Osteoblast (primary cell): Measurements from ENCODE around the gene LRP1-AS. TPM values are rescaled to one million over a fixed set of nuclear protein-coding genes. Genes with fewer than 3 reads are reported as not detected.

Source experiments
- DNase-seq: peaks from one replicate; pipeline ENCODE4 v3.0.0; 2011; ENCODE audit warnings: low spot score, mixed read lengths; ENCODE audit not compliant: insufficient read length; ENCODE audit errors: missing footprints
- H2AFZ ChIP-seq: 2 replicates; pipeline ENCODE4 v1.6.0; 2011; ENCODE audit warnings: mild to moderate bottlenecking, low read length
- H3K27ac ChIP-seq: 2 replicates; pipeline ENCODE4 v1.5.1; 2011; ENCODE audit warnings: mild to moderate bottlenecking, low read depth, low read length, moderate library complexity
- H3K27me3 ChIP-seq: 2 replicates; pipeline ENCODE4 v1.6.0; 2012; ENCODE audit warnings: mild to moderate bottlenecking, control low read depth, inconsistent platforms, low read length, moderate library complexity; ENCODE audit not compliant: insufficient read depth
- H3K36me3 ChIP-seq: 2 replicates; pipeline ENCODE4 v1.5.1; 2011; ENCODE audit warnings: mild to moderate bottlenecking, low read length, control low read depth, moderate library complexity; ENCODE audit not compliant: insufficient read depth
- H3K4me1 ChIP-seq: 2 replicates; pipeline ENCODE4 v1.5.1; 2011; ENCODE audit warnings: mild to moderate bottlenecking, low read length, control low read depth, moderate library complexity; ENCODE audit not compliant: insufficient read depth
- H3K4me2 ChIP-seq: 2 replicates; pipeline ENCODE4 v1.6.0; 2011; ENCODE audit warnings: mild to moderate bottlenecking, low read length; ENCODE audit not compliant: insufficient read depth
- H3K4me3 ChIP-seq: fragments of 200-600 bp; sonication (generic); 3 replicates; pipeline ENCODE4 v1.5.1; 2012; ENCODE audit warnings: mild to moderate bottlenecking, low read length, inconsistent platforms; ENCODE audit not compliant: insufficient read depth
- H3K79me2 ChIP-seq: 2 replicates; pipeline ENCODE4 v1.6.0; 2012; ENCODE audit warnings: mild to moderate bottlenecking, low read length, control low read depth, inconsistent platforms; ENCODE audit not compliant: insufficient read depth
- H3K9me3 ChIP-seq: 2 replicates; pipeline ENCODE4 v1.5.1; 2011; ENCODE audit warnings: low read depth, low read length, control low read depth
- H4K20me1 ChIP-seq: 2 replicates; pipeline ENCODE4 v1.6.0; 2012; ENCODE audit warnings: mild to moderate bottlenecking, low read length, control low read depth; ENCODE audit not compliant: insufficient read depth
- CTCF ChIP-seq: IDR thresholded peaks from 2 replicates; pipeline ENCODE4 v1.5.1; 2011; ENCODE audit warnings: mild to moderate bottlenecking, low read depth, low read length, moderate library complexity; ENCODE audit errors: extremely low read depth
- total RNA-seq: library from RNA; depleted of rRNA; stranded (reverse); fragments of >200 nt; gene quantifications from 2 replicates; pipeline ENCODE4 v1.2.3, GENCODE V29; 2012

Gene LRP1-AS
- total RNA-seq, 1 donor: not detected

- Histone ChIP-seq H2AFZ (no peak overlapping the region), H3K27me3 (no peaks in the 10 kb centered on the region), H3K9me3 (no peaks in the 10 kb centered on the region), H3K4me1 (peaks cover 75% of the 10 kb centered on the region), H3K4me3 (peak overlapping the region; percentile 95), H4K20me1 (peaks cover 49% of the 10 kb centered on the region), H3K79me2 (peaks cover 94% of the 10 kb centered on the region), H3K4me2 (peak overlapping the region; percentile 89), H3K27ac (peak overlapping the region; percentile 80), H3K36me3 (peaks cover 12% of the 10 kb centered on the region)
- TF ChIP-seq CTCF: peak; percentile 7
- DNase-seq: peak; percentile 96
Measured at GRCh38 chr12:57133013-57133569, 14.3 kb downstream of the LRP1-AS start.

- Histone ChIP-seq H3K9me3 (no peaks in the 10 kb centered on the region), H3K27me3 (no peaks in the 10 kb centered on the region), H3K4me2 (peak overlapping the region; percentile 89), H3K36me3 (peaks cover 12% of the 10 kb centered on the region), H3K79me2 (peaks cover 84% of the 10 kb centered on the region), H3K27ac (peak overlapping the region; percentile 80), H2AFZ (no peak overlapping the region), H3K4me3 (peak overlapping the region; percentile 95), H3K4me1 (peaks cover 73% of the 10 kb centered on the region), H4K20me1 (peaks cover 43% of the 10 kb centered on the region)
- peak; percentile 85 for DNase-seq
- no peak for TF ChIP-seq CTCF
Measured at GRCh38 chr12:57131896-57132744, 15.3 kb downstream of the LRP1-AS start.

GRCh38 chr12:57130941-57131340, 16.5 kb downstream of the LRP1-AS start:
- TF ChIP-seq CTCF: no peak
- H2AFZ ChIP-seq: no peak overlapping the region
- peaks cover 66% of the 10 kb centered on the region for H3K4me1 ChIP-seq
- peak; percentile 48 for DNase-seq
- no peaks in the 10 kb centered on the region for H3K9me3 ChIP-seq
- peak overlapping the region; percentile 80 for H3K27ac ChIP-seq
- H3K79me2 ChIP-seq: peaks cover 73% of the 10 kb centered on the region
- H3K4me3 ChIP-seq: peak overlapping the region; percentile 95
- peak overlapping the region; percentile 89 for H3K4me2 ChIP-seq
- H4K20me1 ChIP-seq: peaks cover 39% of the 10 kb centered on the region
- peaks cover 12% of the 10 kb centered on the region for H3K36me3 ChIP-seq
- H3K27me3 ChIP-seq: no peaks in the 10 kb centered on the region

GRCh38 chr12:57129889-57130288, 17.5 kb downstream of the LRP1-AS start:
- Histone ChIP-seq H2AFZ (no peak overlapping the region), H3K4me1 (peaks cover 55% of the 10 kb centered on the region), H3K36me3 (peaks cover 8% of the 10 kb centered on the region), H3K4me3 (peak overlapping the region; percentile 95), H3K27ac (peak overlapping the region; percentile 80), H4K20me1 (peaks cover 34% of the 10 kb centered on the region), H3K9me3 (no peaks in the 10 kb centered on the region), H3K4me2 (peak overlapping the region; percentile 89), H3K79me2 (peaks cover 63% of the 10 kb centered on the region), H3K27me3 (no peaks in the 10 kb centered on the region)
- TF ChIP-seq CTCF: no peak
- peak; percentile 82 for DNase-seq
